Colon (tissue), 2 donors: ENCODE results near the gene PPP2R2C.

Experiments used
- FAIRE-seq: peaks from 2 replicates; lab custom pipeline; 2012; peaks lifted over from hg19 to GRCh38; lab: Jason Lieb, UNC
- donor health status: control.
- donor health status: control.

Gene PPP2R2C

DNA sequence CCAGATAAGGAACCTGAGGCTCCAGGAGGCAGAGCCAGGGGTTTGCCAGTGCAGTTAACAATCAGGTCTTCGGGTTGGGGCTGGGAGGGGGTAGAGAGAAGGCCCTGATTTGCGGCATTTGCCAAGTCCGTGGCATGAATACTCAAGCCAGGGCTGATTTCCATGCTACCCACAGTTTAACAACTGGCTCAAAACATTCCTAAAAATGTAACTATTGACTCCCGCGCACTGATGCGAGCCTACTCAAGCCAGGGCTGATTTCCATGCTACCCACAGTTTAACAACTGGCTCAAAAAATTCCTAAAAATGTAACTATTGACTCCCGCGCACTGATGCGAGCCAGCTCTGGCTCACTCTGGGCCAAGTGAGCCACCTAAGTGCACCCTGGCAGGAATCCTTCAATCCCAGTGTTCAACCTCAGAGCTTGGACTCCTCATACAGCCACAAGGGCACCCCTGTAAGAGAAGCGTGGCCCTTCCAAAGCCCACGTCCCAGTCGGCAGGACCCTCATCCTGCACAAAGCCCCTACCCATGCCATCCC, 75.6 kb downstream of the PPP2R2C start:
- no peak for FAIRE-seq

- no peak for FAIRE-seq
Measured at GRCh38 chr4:6395466-6396228, 76.8 kb downstream of the PPP2R2C start.

- no peak for FAIRE-seq
Measured at GRCh38 chr4:6394671-6395081, 77.7 kb downstream of the PPP2R2C start.

DNA sequence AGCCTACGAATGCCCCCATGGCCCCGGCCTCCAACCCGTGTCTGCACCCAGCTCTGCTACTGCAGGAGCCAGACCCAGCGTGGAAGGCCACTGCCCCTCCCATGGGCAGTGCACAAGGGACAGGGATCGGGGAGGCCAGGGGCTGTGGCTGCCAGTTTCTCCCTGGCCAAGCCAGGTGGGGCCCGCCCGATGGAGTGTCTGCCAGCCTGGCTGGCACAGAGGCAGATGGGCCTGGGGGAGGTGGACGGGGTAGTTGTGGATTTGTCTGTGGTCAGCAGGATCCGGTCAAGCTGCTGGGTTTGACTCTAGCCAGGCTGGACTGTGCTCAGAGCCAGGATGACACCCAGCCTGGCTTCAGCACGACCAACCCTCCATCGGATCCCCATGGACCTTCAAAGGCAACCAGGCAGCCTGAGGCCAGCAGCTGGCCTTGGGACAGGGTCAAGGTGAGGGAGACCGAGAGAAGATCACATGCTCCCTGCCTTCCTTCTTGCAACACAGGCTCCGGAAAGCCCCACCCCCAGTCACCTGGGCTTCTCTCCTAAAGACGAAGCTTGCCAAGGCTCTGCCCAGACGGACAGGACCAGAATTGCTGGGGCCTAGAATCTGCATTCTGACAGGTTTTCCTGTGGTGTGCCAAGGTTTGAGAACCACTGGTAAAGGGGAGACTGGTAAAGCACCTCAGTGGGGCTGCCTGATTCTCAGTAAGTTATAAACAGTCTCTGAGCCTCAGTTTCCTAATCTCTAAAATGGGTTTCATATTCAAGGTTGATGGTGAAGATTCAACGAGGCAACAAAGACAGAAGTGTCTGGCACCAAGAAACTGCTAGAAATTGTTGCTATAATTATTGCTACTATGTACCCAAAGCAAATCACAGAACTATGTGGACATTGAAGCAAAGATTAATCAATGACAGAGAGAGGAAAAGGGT, 78.6 kb downstream of the PPP2R2C start:
- no peak for FAIRE-seq

DNA sequence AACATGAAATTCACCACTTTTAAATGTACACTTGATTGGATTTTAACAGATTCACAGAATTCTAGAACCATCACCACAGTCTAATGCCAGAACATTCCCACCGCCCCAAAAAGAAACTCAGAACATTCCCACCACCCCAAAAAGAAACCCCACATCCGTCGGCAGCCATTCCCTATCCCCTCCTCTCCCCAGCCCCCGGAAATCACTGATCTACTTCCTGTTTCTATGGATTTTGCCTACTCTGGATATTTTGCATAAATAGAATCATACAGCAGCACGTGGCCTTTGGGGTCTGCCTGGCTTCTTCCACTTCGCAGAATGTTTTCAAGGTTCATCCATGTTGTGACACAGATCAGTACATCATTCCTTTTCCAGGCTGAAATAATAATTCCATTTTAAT, 79.3 kb downstream of the PPP2R2C start:
- no peak for FAIRE-seq

- FAIRE-seq, result no peak
Measured at GRCh38 chr4:6392407-6392806, 80.0 kb downstream of the PPP2R2C start.

DNA sequence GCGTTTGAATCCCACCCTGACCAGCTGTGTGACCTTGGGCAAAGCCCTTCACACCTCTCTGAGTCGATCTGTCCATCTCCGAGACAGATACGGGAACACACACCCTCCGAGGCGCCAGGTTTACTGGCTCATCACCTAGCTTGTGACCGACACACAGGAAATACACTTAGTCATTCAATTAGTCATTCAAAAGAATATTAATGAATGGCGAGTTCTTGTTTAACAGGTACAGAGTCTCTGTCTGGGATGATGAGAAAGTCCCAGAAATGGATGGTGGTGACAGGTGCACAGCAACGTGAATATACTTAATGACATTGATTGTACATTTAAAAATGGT, 80.6 kb downstream of the PPP2R2C start:
- FAIRE-seq, result no peak

DNA sequence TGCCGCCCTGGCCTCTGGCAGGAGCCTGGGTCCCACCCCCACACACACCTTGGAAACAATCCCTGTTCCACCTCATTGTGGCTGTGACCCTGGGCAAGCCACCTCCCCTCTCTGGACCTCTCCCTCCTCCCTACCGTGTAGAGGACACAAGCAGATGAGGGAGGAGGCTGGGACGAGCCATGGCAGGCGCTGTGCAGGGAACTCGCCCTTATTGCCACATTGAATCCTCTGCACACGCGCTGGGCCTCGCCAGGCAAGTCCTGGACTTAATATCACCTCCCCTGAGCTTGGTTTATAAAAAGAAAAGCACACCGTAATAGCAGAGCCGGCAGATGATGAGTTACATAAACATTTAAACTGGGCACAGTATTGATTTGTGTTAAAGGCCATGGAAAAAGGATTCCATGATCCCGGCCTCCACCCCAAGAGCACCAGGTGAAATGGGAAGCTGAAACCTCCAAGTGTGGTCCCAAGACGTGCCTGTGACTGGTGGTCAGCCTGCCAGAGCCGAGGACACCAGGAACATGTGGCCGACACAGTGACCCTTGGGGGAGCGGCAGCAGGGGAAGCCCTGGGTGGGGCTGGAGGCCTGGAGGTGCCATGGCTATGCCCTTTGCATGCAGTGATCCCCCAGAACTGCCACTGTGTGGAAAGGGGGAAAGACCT, 81.1 kb downstream of the PPP2R2C start:
- no peak for FAIRE-seq

- no peak for FAIRE-seq
Measured at GRCh38 chr4:6390356-6390755, 82.1 kb downstream of the PPP2R2C start.

DNA sequence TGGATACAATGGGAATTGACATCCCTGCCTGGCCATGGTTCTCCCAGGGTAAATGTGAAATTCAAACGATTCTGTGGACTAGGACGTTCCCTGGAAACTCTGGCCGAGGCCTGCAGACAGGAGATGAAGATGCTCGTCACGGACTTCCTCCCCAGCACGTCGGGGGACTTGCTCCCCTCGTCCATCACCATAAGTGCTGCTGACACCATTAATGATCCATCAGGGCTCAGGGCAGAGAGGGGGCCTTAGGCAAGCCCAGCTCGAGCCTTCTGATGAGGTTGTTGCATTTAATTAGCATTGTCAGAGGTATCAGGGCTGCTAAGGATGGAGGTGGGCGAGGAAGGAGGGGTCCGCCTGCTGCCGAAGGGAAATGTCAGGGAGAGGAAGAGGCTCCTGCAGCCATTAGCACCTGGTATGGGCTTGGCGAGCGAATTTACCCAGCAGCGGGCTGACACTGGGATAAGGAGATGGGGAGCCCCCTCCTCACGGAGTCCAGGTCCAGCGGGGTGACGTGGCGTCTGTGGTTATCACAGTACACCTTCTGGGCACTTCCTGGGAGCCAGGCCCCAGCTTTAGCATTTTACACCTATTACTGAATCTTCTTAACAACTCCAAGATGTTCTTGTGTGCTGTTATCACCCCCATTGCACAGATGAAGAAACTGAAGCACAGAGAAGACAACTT, 83.1 kb downstream of the PPP2R2C start:
- no peak for FAIRE-seq

DNA sequence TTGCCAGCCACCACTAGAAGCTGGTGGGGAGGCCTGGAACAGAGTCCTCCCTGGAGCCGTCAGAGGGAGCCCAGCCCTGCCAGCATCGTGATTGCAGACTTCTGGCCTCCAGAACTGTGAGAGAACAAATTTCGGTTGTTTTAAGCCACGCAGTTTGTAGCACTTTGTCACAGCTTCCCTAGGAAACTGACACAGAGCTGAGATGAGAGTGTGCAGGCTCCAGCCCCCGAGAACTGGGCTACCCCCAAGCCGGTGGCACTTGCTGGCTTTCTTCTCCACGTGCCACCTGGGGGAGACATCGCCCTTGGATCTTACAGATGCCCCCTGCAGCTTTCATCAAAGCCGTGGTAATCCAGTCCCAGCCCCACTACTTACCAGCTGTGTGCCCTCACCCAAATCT, 83.7 kb downstream of the PPP2R2C start:
- FAIRE-seq, result no peak

DNA sequence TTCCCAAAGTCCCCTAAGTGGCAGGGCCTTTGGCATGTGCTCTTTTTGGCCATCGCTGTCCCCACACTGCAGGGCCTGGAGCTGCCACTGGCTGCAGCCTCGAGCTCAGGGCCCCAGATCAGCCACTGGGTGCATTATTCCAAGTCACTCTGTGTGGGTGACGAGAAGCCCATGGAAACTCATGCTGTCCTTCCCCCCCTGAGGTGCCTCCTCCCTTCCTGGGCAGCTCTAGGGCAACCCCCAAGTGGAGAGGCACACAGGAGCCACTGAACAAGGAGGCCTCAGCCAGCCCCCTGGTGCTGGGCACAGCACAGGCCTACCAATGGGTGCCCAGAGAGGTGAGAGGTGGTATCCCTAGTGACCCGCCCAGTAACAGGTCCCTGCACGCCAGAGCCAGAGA, 84.5 kb downstream of the PPP2R2C start:
- no peak for FAIRE-seq

- no peak for FAIRE-seq
Measured at GRCh38 chr4:6386091-6386490, 86.3 kb downstream of the PPP2R2C start.

DNA sequence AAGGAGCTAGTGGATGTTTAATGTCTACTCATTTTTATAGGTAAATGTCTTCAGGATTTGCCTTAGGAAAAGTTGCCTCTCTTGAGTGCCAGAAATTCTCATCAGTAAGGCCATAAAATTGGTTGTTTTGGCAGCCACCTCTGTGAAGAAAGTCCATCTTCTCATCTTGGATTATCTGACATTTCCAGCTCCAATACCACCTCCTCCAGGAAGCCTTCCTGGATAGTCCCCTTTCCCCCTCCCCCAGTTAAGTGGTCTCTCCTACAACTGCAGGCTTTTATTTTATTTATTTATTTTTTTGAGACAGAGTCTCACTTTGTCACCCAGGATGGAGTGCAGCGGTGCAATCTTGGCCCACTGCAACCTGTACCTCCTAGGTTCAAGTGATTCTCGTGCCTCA, 87.1 kb downstream of the PPP2R2C start:
- no peak for FAIRE-seq

GRCh38 chr4:6384541-6384940, 87.9 kb downstream of the PPP2R2C start:
- no peak for FAIRE-seq

DNA sequence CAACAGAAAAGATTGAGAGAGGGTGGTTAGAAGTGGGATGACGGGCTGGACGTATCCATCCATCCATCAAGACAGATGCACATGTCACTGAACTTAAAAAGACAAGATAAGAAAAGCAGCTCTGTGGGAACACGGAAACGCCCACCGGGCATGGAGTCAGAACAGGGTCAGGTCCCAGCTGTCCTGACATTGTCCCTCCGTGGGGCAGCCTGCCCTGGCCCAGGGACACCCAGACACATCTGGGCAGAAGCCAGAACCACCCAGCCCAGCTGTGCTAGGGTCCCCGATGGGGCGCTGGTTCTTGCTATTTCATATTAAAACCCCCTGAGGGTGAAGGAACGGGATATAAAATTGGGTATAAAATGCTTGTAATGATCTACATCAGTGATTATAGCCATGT, 88.5 kb downstream of the PPP2R2C start:
- FAIRE-seq, result no peak

DNA sequence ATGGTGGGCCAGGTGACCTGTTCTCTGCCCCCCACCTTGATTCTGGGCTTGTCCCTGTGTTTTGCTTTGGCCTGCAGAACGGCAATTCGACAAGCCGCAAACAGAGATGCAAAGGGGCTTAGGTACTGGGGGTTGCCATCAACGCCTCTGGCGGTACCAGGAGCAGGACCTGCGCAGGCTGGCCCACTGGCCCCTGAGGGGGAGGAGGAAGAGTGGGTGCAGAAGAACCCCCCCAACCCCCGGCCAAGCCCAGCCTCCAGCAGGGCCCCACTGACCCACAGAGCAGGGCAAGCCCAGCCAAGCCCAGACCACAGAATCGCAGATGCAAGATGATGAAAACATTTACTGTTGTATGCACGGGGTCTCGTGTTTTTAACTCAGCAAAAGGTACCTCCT, 89.4 kb downstream of the PPP2R2C start:
- FAIRE-seq, result no peak

DNA sequence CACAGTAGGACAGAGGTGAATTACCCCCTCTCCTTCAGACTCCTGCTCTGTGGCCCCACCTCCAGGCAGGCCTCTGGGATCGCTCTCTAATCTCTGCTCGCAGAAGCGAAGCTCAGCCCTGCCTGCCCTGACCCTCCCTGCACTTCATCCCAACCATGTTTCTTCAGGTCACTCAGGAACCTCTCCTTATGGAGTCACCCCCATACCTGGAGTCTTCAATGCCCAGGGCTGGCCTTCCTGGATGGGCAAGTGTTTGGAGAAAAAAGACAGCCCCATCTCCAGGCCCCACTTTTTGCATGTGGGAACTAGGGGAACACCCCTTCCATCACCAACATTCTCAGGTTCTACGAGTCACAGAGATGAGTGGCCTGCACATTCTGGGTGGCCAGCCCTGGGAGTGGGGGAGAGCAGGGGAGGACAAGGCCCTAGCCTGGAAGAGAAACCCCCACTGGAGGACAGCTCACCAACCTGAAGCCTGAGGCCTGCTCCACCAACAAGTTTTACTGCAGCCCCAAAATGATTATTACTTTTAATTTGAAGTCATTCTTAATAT, 90.8 kb downstream of the PPP2R2C start:
- FAIRE-seq, result no peak

DNA sequence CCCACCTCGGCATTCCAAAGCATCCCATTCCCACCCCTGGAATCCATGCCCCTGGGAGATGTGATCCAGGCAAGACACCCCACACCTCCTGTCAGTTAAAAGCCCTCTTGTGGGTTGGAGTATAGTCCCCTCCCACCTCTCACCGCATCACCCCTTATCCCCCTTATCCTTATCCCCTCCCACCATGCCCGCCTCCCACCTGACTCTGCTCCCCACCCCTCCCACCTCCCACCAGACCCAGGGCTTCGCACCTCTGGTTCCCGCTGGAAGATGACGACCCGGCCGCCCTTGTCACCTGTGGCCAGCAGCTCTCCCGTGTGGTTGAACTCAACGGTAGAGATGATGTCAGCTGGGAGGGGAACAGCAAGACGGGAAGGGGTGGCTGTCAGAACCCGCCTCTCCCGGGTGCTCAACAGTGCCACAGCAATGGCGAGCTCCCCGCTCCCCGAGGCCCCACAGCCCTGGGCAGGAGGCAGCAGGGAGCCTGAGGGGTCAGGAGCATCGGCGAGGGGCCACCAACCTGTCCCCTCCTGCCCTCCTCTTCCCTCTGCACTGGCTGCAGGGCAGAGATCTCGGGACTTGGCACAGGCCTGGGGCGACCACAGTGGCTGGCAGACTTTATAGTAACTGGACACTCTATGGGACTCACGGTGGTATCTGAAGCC, 91.5 kb downstream of the PPP2R2C start:
- no peak for FAIRE-seq

- no peak for FAIRE-seq
Measured at GRCh38 chr4:6379767-6380745, 92.4 kb downstream of the PPP2R2C start.
